ENCODE data around the gene PANX1. TPM values are rescaled to one million over a fixed set of nuclear protein-coding genes. Genes with fewer than 3 reads are reported as not detected.

PANX1 gene
- total RNA-seq, 1 experiment from 2014 or later = 39.0 TPM

- DNase-seq (ENCODE audit: low spot score) = no peak
- no TSS peak for BruUV-seq (replicated peaks)
- H3K27me3 ChIP-seq (replicated peaks; ENCODE audit: insufficient read depth, low read depth, low read length, poor library complexity) = peaks cover 3% of the 10 kb centered on the region
- no peaks in the 10 kb centered on the region for H3K36me3 ChIP-seq (ENCODE audit: insufficient read depth, low read length, poor library complexity, severe bottlenecking)
- H3K4me1 ChIP-seq (ENCODE audit: insufficient read depth, low read length, poor library complexity, severe bottlenecking) = no peaks in the 10 kb centered on the region
- peaks cover 9% of the 10 kb centered on the region for H3K9me3 ChIP-seq (ENCODE audit: low read depth, low read length, poor library complexity, severe bottlenecking)
- TF ChIP-seq CTCF (conservative IDR thresholded peaks at IDR 0.05; ENCODE audit: low read depth, low read length) (no peak), EZH2 (IDR thresholded peaks at IDR 0.05; ENCODE audit: borderline replicate concordance, low read depth, low read length, poor library complexity, severe bottlenecking) (no peak)
- ChIA-PET POLR2A (ENCODE audit: low non-redundant PET) (no interaction called here), CTCF (no interaction called here)
- H3K27ac ChIP-seq (ENCODE audit: low read depth, low read length, poor library complexity, severe bottlenecking) = no peak overlapping the region
- intact Hi-C loops (cut with micrococcal nuclease; ENCODE audit: unreplicated experiment) = no loop called here
- no peak overlapping the region for H3K4me3 ChIP-seq (ENCODE audit: low read depth, low read length, poor library complexity, severe bottlenecking)
These were observed 89.1 kb downstream of the PANX1 start for GRCh38 chr11:94217705-94218104.

GRCh38 chr11:94218372-94218771 lies 89.7 kb downstream of the PANX1 start:
- Histone ChIP-seq H3K9me3 (ENCODE audit: low read depth, low read length, poor library complexity, severe bottlenecking) (peaks cover 9% of the 10 kb centered on the region), H3K36me3 (ENCODE audit: insufficient read depth, low read length, poor library complexity, severe bottlenecking) (no peaks in the 10 kb centered on the region), H3K27me3 (replicated peaks; ENCODE audit: insufficient read depth, low read depth, low read length, poor library complexity) (peaks cover 3% of the 10 kb centered on the region), H3K4me3 (ENCODE audit: low read depth, low read length, poor library complexity, severe bottlenecking) (no peak overlapping the region), H3K27ac (ENCODE audit: low read depth, low read length, poor library complexity, severe bottlenecking) (no peak overlapping the region), H3K4me1 (ENCODE audit: insufficient read depth, low read length, poor library complexity, severe bottlenecking) (no peaks in the 10 kb centered on the region)
- intact Hi-C loops (cut with micrococcal nuclease; ENCODE audit: unreplicated experiment) = no loop called here
- POLR2A ChIA-PET (ENCODE audit: low non-redundant PET) = no interaction called here
- DNase-seq (ENCODE audit: low spot score) = no peak
- no TSS peak for BruUV-seq (replicated peaks)
- CTCF ChIA-PET = no interaction called here
- no peak for TF ChIP-seq CTCF (conservative IDR thresholded peaks at IDR 0.05; ENCODE audit: low read depth, low read length)
- TF ChIP-seq EZH2 (IDR thresholded peaks at IDR 0.05; ENCODE audit: borderline replicate concordance, low read depth, low read length, poor library complexity, severe bottlenecking) = no peak

GRCh38 chr11:94219771-94220170 lies 91.1 kb downstream of the PANX1 start:
- Histone ChIP-seq H3K9me3 (ENCODE audit: low read depth, low read length, poor library complexity, severe bottlenecking) (peaks cover 9% of the 10 kb centered on the region), H3K4me3 (ENCODE audit: low read depth, low read length, poor library complexity, severe bottlenecking) (no peak overlapping the region), H3K27me3 (replicated peaks; ENCODE audit: insufficient read depth, low read depth, low read length, poor library complexity) (peaks cover 3% of the 10 kb centered on the region), H3K27ac (ENCODE audit: low read depth, low read length, poor library complexity, severe bottlenecking) (no peak overlapping the region), H3K4me1 (ENCODE audit: insufficient read depth, low read length, poor library complexity, severe bottlenecking) (no peaks in the 10 kb centered on the region), H3K36me3 (ENCODE audit: insufficient read depth, low read length, poor library complexity, severe bottlenecking) (no peaks in the 10 kb centered on the region)
- BruUV-seq (replicated peaks) = no TSS peak
- POLR2A ChIA-PET (ENCODE audit: low non-redundant PET) = no interaction called here
- intact Hi-C loops (cut with micrococcal nuclease; ENCODE audit: unreplicated experiment) = no loop called here
- CTCF ChIA-PET = no interaction called here
- DNase-seq (ENCODE audit: low spot score) = no peak
- TF ChIP-seq EZH2 (IDR thresholded peaks at IDR 0.05; ENCODE audit: borderline replicate concordance, low read depth, low read length, poor library complexity, severe bottlenecking) = no peak
- TF ChIP-seq CTCF (conservative IDR thresholded peaks at IDR 0.05; ENCODE audit: low read depth, low read length) = no peak

Data from A673 (cell line).